Activated B cell treated with CpG ODN at 0.5 μM for 24 hours (primary cell): Measurements from ENCODE around the gene IFNAR2. TPM values are rescaled to one million over a fixed set of nuclear protein-coding genes. Genes with fewer than 3 reads are reported as not detected.
A peak's percentile ranks its signal among the peaks of the same experiment; 100 is the strongest.
"Not testable (repeated sequence)": the region's sequence is repeated elsewhere in the genome, so short reads cannot be mapped to it uniquely, and the experiment has no call there.

Experiments
- ATAC-seq: fragments of 200-7000 bp; cut with Tn5 transposase; one replicate; pipeline ENCODE4 v1.10.0; 2021; ENCODE audit warnings: low read depth, mild to moderate bottlenecking, moderate library complexity
- CTCF ChIA-PET: fragments of 350-600 bp; sonication (Branson Sonifier 250); formaldehyde crosslinking; loops from one replicate; lab custom pipeline; 2021; ENCODE audit warnings: antibody characterized with exemption; lab: Charles Lee
- POLR2A ChIA-PET: fragments of 350-600 bp; sonication (Branson Sonifier 250); formaldehyde crosslinking; loops from one replicate; lab custom pipeline; 2021; ENCODE audit warnings: antibody characterized with exemption; lab: Charles Lee
- DNase-seq: peaks from one replicate; pipeline ENCODE4 v3.0.0; 2022
- H3K27ac Mint-ChIP-seq: one replicate; pipeline ENCODE4 v1.8.0; 2020; ENCODE audit warnings: mixed read lengths
- H3K27me3 Mint-ChIP-seq: one replicate; pipeline ENCODE4 v1.8.0; 2021; ENCODE audit warnings: mixed read lengths
- H3K36me3 Mint-ChIP-seq: one replicate; pipeline ENCODE4 v1.8.0; 2021; ENCODE audit warnings: low read depth, mixed read lengths
- H3K4me1 Mint-ChIP-seq: one replicate; pipeline ENCODE4 v1.8.0; 2021; ENCODE audit warnings: mixed read lengths
- H3K4me3 Mint-ChIP-seq: one replicate; pipeline ENCODE4 v1.8.0; 2020; ENCODE audit warnings: mild to moderate bottlenecking, mixed read lengths
- H3K9me3 Mint-ChIP-seq: one replicate; pipeline ENCODE4 v1.8.0; 2020; ENCODE audit warnings: mixed read lengths
- CTCF ChIP-seq: fragments of 200-600 bp; IDR thresholded peaks from one replicate; pipeline ENCODE4 v1.8.0; 2022; ENCODE audit warnings: antibody characterized with exemption, mild to moderate bottlenecking
- intact Hi-C: fragments of 100-400 bp; cut with micrococcal nuclease; formaldehyde crosslinking; loops from one replicate; pipeline ENCODE4 v1.15.1; 2024
- total RNA-seq: library from RNA; stranded (reverse); gene quantifications from 2 replicates; pipeline ENCODE4 v1.2.3, GENCODE V29; 2022

Gene IFNAR2
- total RNA-seq, 1 donor from 2014 or later = 29.2 TPM

- ChIA-PET POLR2A (interaction anchor here (0.6 kb wide), 1 partner anchor 28 kb away, joined by 3 read pairs; no protein-coding TSS in a partner anchor), CTCF (no interaction called here)
- intact Hi-C loops = loop anchor here (1.0 kb wide), 1 partner anchor 18 kb away; no protein-coding TSS in a partner anchor
- no peaks in the 10 kb centered on the region for H3K27me3 Mint-ChIP-seq
- H3K4me1 Mint-ChIP-seq = peaks cover 16% of the 10 kb centered on the region
- DNase-seq (no peak), ATAC-seq (no peak)
- H3K36me3 Mint-ChIP-seq = peaks cover 93% of the 10 kb centered on the region
- no peak overlapping the region for H3K4me3 Mint-ChIP-seq
- H3K27ac Mint-ChIP-seq = no peak overlapping the region
- no peak for TF ChIP-seq CTCF
- H3K9me3 Mint-ChIP-seq = no peaks in the 10 kb centered on the region
Observed at GRCh38 chr21:33247599-33247998, 17.9 kb downstream of the IFNAR2 start.

GRCh38 chr21:33249331-33250002 lies 19.7 kb downstream of the IFNAR2 start:
- Mint-ChIP-seq H3K27ac (no peak overlapping the region), H3K36me3 (peaks cover 97% of the 10 kb centered on the region), H3K4me1 (peaks cover 11% of the 10 kb centered on the region), H3K9me3 (no peaks in the 10 kb centered on the region), H3K27me3 (no peaks in the 10 kb centered on the region), H3K4me3 (no peak overlapping the region)
- intact Hi-C loops = no loop called here
- ChIA-PET CTCF (interaction anchor here (1.1 kb wide), 1 partner anchor 16 kb away, joined by 3 read pairs; the partner anchor contains the start of gene IL10RB), POLR2A (interaction anchor here (0.6 to 0.7 kb wide), 2 partner anchors 134 to 186 kb away, joined by 3 to 6 read pairs; no protein-coding TSS in a partner anchor)
- ATAC-seq = no peak
- no peak for DNase-seq
- TF ChIP-seq CTCF = no peak

- DNase-seq (no peak), ATAC-seq (no peak)
- Mint-ChIP-seq H3K4me3 (no peak overlapping the region), H3K36me3 (peaks cover 96% of the 10 kb centered on the region), H3K27me3 (no peaks in the 10 kb centered on the region), H3K27ac (peak overlapping the region; percentile 43), H3K4me1 (peaks cover 11% of the 10 kb centered on the region), H3K9me3 (no peaks in the 10 kb centered on the region)
- ChIA-PET POLR2A (interaction anchor here (1.1 kb wide), 1 partner anchor 15 kb away, joined by 9 read pairs; no protein-coding TSS in a partner anchor), CTCF (no interaction called here)
- intact Hi-C loops = no loop called here
- TF ChIP-seq CTCF = no peak
Observed at GRCh38 chr21:33251119-33251518, 21.4 kb downstream of the IFNAR2 start.

- H3K27me3 Mint-ChIP-seq, H3K27ac Mint-ChIP-seq, H3K4me3 Mint-ChIP-seq, DNase-seq, intact Hi-C loops, CTCF ChIA-PET, POLR2A ChIA-PET, ATAC-seq, H3K9me3 Mint-ChIP-seq: not testable (repeated sequence)
- Mint-ChIP-seq H3K36me3 (peaks cover 96% of the 10 kb centered on the region), H3K4me1 (peaks cover 11% of the 10 kb centered on the region)
Observed at GRCh38 chr21:33253382-33253781, 23.6 kb downstream of the IFNAR2 start.

GRCh38 chr21:33254766-33255165 lies 25.0 kb downstream of the IFNAR2 start:
- TF ChIP-seq CTCF = no peak
- POLR2A ChIA-PET = interaction anchor here (0.7 to 1.0 kb wide), 2 partner anchors 11 to 65 kb away, joined by 3 to 4 read pairs; partner anchors contain the start of gene IL10RB
- H3K4me1 Mint-ChIP-seq = peaks cover 17% of the 10 kb centered on the region
- ATAC-seq (no peak), DNase-seq (no peak)
- H3K27ac Mint-ChIP-seq = peak overlapping the region; percentile 24
- CTCF ChIA-PET = no interaction called here
- H3K27me3 Mint-ChIP-seq = no peaks in the 10 kb centered on the region
- H3K9me3 Mint-ChIP-seq = peaks cover 2% of the 10 kb centered on the region
- no peak overlapping the region for H3K4me3 Mint-ChIP-seq
- intact Hi-C loops = no loop called here
- peaks cover 93% of the 10 kb centered on the region for H3K36me3 Mint-ChIP-seq
